SK-N-SH (cell line): ENCODE results near the gene NANOS3. TPM values are rescaled to one million over a fixed set of nuclear protein-coding genes. Genes with fewer than 3 reads are reported as not detected.

Experiments
- CTCF ChIA-PET: fragments of 300-600, 350-600 bp; formaldehyde crosslinking; extraction: SDS; loops from one replicate; lab custom pipeline; 2021; lab: Yijun Ruan, JAX
- POLR2A ChIA-PET: fragments of 350-600 bp; sonication (Branson Sonifier 250); formaldehyde crosslinking; extraction: SDS; loops from one replicate; lab custom pipeline; 2020; ENCODE audit warnings: antibody characterized with exemption, inconsistent platforms; lab: Yijun Ruan, JAX
- DNase-seq: peaks from one replicate; pipeline ENCODE4 v3.0.0; 2012
- H2AFZ ChIP-seq: fragments of 200-600 bp; sonication (generic); 2 replicates; pipeline ENCODE4 v1.8.1; 2016; ENCODE audit warnings: antibody characterized with exemption, mild to moderate bottlenecking, low read depth
- H3F3A ChIP-seq: fragments of 200-600 bp; sonication (generic); replicated peaks from 2 replicates; pipeline ENCODE3; 2016; ENCODE audit warnings: antibody characterized with exemption, mild to moderate bottlenecking; ENCODE audit not compliant: insufficient read depth
- H3K27ac ChIP-seq, 2 experiments: fragments of 200-500 bp in 1 of 2; fragments of 200-600 bp in 1 of 2; sonication (Bioruptor generic) in 1 of 2; sonication (generic), shearing (Covaris generic) in 1 of 2; 2 replicates each; pipeline versions ENCODE4 v1.5.1 to v1.6.1; 2014 to 2016; ENCODE audit warnings: low read depth in 2 of 2, inconsistent platforms in 1 of 2, low read length in 1 of 2, mild to moderate bottlenecking in 1 of 2, mixed read lengths in 1 of 2
- H3K27me3 ChIP-seq: fragments of 200-600 bp; sonication (generic), shearing (Covaris generic); 2 replicates; pipeline ENCODE4 v1.6.1; 2016; ENCODE audit warnings: mixed run types; ENCODE audit not compliant: insufficient read depth
- H3K36me3 ChIP-seq, 2 experiments: fragments of 200-500 bp in 1 of 2; fragments of 200-600 bp in 1 of 2; sonication (Bioruptor generic) in 1 of 2; sonication (generic) in 1 of 2; replicated peaks in 1 of 2; 2 replicates each; pipeline versions ENCODE3 to v1.5.1; 2014 to 2016; ENCODE audit warnings: low read length in 1 of 2, mild to moderate bottlenecking in 1 of 2; ENCODE audit not compliant: insufficient read depth in 2 of 2, control insufficient read depth in 1 of 2
- H3K4me1 ChIP-seq, 2 experiments: fragments of 200-500 bp in 1 of 2; fragments of 200-600 bp in 1 of 2; sonication (Bioruptor generic) in 1 of 2; sonication (generic), shearing (Covaris generic) in 1 of 2; 2 replicates each; pipeline versions ENCODE4 v1.5.1 to v1.6.1; 2014 to 2016; ENCODE audit warnings: low read depth in 1 of 2, low read length in 1 of 2, mixed run types in 1 of 2; ENCODE audit not compliant: insufficient read depth in 2 of 2, control insufficient read depth in 1 of 2
- H3K4me2 ChIP-seq: fragments of 200-600 bp; sonication (generic), shearing (Covaris generic); 2 replicates; pipeline ENCODE4 v1.6.1; 2017; ENCODE audit warnings: mixed run types
- H3K4me3 ChIP-seq, 2 experiments: fragments of 200-500 bp in 1 of 2; fragments of 200-600 bp in 1 of 2; sonication (Bioruptor generic) in 1 of 2; sonication (generic), shearing (Covaris generic) in 1 of 2; 2 replicates each; pipeline versions ENCODE4 v1.5.1 to v1.8.1; 2014 to 2016; ENCODE audit warnings: low read depth in 2 of 2, inconsistent platforms in 1 of 2, low read length in 1 of 2, mild to moderate bottlenecking in 1 of 2, mixed read lengths in 1 of 2, moderate library complexity in 1 of 2
- H3K79me2 ChIP-seq: fragments of 200-600 bp; sonication (generic); 2 replicates; pipeline ENCODE4 v1.8.1; 2017; ENCODE audit warnings: mild to moderate bottlenecking; ENCODE audit not compliant: insufficient read depth
- H3K9ac ChIP-seq: fragments of 200-600 bp; sonication (generic); 2 replicates; pipeline ENCODE4 v1.6.1; 2017; ENCODE audit warnings: mixed run types
- H3K9me2 ChIP-seq: fragments of 200-600 bp; sonication (generic); 2 replicates; pipeline ENCODE4 v1.6.1; 2017; ENCODE audit warnings: mixed run types
- H3K9me3 ChIP-seq: fragments of 200-600 bp; sonication (generic); 2 replicates; pipeline ENCODE4 v1.6.1; 2017; ENCODE audit warnings: mixed run types, mild to moderate bottlenecking, moderate library complexity
- H4K20me1 ChIP-seq: fragments of 200-600 bp; sonication (generic); 2 replicates; pipeline ENCODE4 v1.6.1; 2017; ENCODE audit warnings: mild to moderate bottlenecking, mixed run types; ENCODE audit not compliant: insufficient read depth
- EP300 ChIP-seq, 2 experiments: IDR thresholded peaks; 2 replicates each; pipeline versions ENCODE4 v1.4.0 to v1.6.1; 2012; ENCODE audit warnings: borderline replicate concordance in 1 of 2, low read depth in 1 of 2, low read length in 1 of 2
- FOSL2 ChIP-seq: IDR thresholded peaks from 2 replicates; pipeline ENCODE4 v1.4.0; 2012; ENCODE audit warnings: low read depth, mild to moderate bottlenecking, moderate library complexity, borderline replicate concordance
- FOXJ3 ChIP-seq: sonication (generic); formaldehyde crosslinking; IDR thresholded peaks from 2 replicates; pipeline ENCODE4 v1.5.1; 2020; ENCODE audit warnings: mild to moderate bottlenecking, missing genetic modification reagents
- FOXM1 ChIP-seq: IDR thresholded peaks from 2 replicates; pipeline ENCODE4 v1.4.0; 2012; ENCODE audit warnings: low read depth, mild to moderate bottlenecking
- GABPA ChIP-seq: IDR thresholded peaks from 2 replicates; pipeline ENCODE4 v1.4.0; 2012; ENCODE audit warnings: low read depth, mild to moderate bottlenecking
- GATA2 ChIP-seq: sonication (generic); formaldehyde crosslinking; IDR thresholded peaks from 2 replicates; pipeline ENCODE4 v1.5.0; 2020; ENCODE audit warnings: mild to moderate bottlenecking, missing genetic modification reagents
- JUND ChIP-seq: IDR thresholded peaks from 2 replicates; pipeline ENCODE4 v1.4.0; 2012
- NFIC ChIP-seq: IDR thresholded peaks from 2 replicates; pipeline ENCODE4 v1.4.0; 2012; ENCODE audit warnings: borderline replicate concordance
- POLR2AphosphoS5 ChIP-seq: IDR thresholded peaks from 2 replicates; pipeline ENCODE4 v1.6.1; 2012; ENCODE audit warnings: low read depth, low read length
- RAD21 ChIP-seq: IDR thresholded peaks from 2 replicates; pipeline ENCODE4 v1.6.1; 2012; ENCODE audit warnings: mild to moderate bottlenecking, low read length
- RFX5 ChIP-seq: IDR thresholded peaks from 2 replicates; pipeline ENCODE4 v1.6.1; 2012; ENCODE audit warnings: mild to moderate bottlenecking, improper control_type of control experiment, low read length
- SIN3A ChIP-seq: IDR thresholded peaks from 2 replicates; pipeline ENCODE4 v1.6.1; 2012; ENCODE audit warnings: low read depth, mild to moderate bottlenecking, low read length, moderate library complexity, borderline replicate concordance
- TAF1 ChIP-seq: IDR thresholded peaks from 2 replicates; pipeline ENCODE4 v1.6.1; 2012; ENCODE audit warnings: low read depth, mild to moderate bottlenecking, low read length, moderate library complexity, borderline replicate concordance
- TCF12 ChIP-seq: IDR thresholded peaks from 2 replicates; pipeline ENCODE4 v1.4.0; 2012
- WGBS: methylation state at CpG from one replicate; pipeline ENCODE4 v1.1.6; 2017; ENCODE audit warnings: low lambda C conversion rate; 5-methylcytosine and 5-hydroxymethylcytosine counted together
- polyA plus RNA-seq, 3 experiments: library from polyadenylated mRNA; depleted of rRNA; stranded (reverse); fragments of >200 nt; gene quantifications; 2 replicates each; pipeline ENCODE4 v1.2.3, GENCODE V29; 2012
- TF ChIP-seq, protein P1 (sequence below): fragments of 200-600 bp; sonication (generic); IDR thresholded peaks from 2 replicates; pipeline ENCODE4 v1.6.1; 2017; ENCODE audit warnings: antibody characterized with exemption, mild to moderate bottlenecking, moderate library complexity
- TF ChIP-seq, protein P2 (sequence below): IDR thresholded peaks from 2 replicates; pipeline ENCODE4 v1.6.1; 2012; ENCODE audit warnings: mild to moderate bottlenecking, low read depth, low read length, moderate library complexity
- TF ChIP-seq, protein P3 (sequence below): fragments of 150-350 bp; IDR thresholded peaks from 2 replicates; pipeline ENCODE4 v1.6.1; 2017; ENCODE audit warnings: antibody characterized with exemption, low read length, low read depth, borderline replicate concordance

Gene NANOS3
- polyA plus RNA-seq, 1 of the 3 experiments (the other 2 are of a cell fraction), result 0.53 TPM

DNA sequence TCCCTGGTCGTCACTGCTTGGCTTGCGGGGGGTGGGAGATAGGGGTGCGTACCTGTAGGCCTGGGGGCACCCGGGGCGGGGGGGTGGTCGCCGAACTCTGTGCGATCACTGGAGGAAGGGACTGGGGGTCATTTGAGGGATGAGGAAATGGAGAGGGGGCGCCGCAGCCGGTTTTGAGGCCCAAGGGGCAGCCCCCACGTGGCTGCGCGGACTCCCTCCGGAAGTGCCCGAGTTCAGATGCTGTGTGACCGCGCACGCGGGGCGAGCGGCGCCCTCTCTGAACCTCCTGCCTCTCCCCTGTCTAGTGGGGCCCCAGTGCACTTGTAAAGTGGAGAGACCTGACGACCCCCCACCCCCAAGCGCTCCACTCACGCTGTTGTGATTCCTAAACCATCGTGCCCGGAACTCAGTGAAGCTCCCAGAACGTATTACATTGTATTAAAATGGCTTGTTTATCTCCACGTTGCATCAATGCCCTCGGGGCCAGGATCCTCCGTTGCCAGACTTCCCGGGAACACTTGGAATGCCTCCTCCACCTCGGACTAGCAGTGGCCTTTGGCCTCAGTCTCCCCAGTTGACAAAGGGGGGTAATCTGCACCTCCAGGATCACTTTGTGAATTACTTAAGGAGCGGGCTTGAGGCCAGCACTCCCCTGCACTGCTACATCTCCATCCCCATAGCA lies 3.0 kb upstream of the NANOS3 start:
- H3K9me2 ChIP-seq, result no peaks in the 10 kb centered on the region
- H3F3A ChIP-seq, result peaks cover 9% of the 10 kb centered on the region
- TF ChIP-seq EP300 (IDR thresholded peaks at IDR 0.05; ENCODE audit: borderline replicate concordance in 1 of 2, low read depth in 1 of 2, low read length in 1 of 2) (no peak), GABPA (no peak), FOXJ3 (no peak), TAF1 (no peak)
- no peak overlapping the region for H3K9ac ChIP-seq
- ChIA-PET CTCF (interaction anchor here (1.4 to 13.8 kb wide), 3 partner anchors 8 to 197 kb away, joined by 3 to 146 read pairs (median 12); partner anchors contain the start of gene MISP3), POLR2A (no interaction called here)
- H3K27ac ChIP-seq, result no peak overlapping the region; a peak in 1 of 4 replicates
- DNase-seq, result peak; percentile 49
- no peaks in the 10 kb centered on the region for H3K27me3 ChIP-seq
- 82% methylated on average over 29 of the region's 35 CpGs for WGBS
- no peaks in the 10 kb centered on the region for H3K36me3 ChIP-seq
- H4K20me1 ChIP-seq, result no peaks in the 10 kb centered on the region
- peaks cover 0 to 11% of the 10 kb centered on the region in 2 experiments; a peak in 1 of 4 replicates for H3K4me1 ChIP-seq
- H3K4me3 ChIP-seq, result no peak overlapping the region
- no peak overlapping the region for H3K4me2 ChIP-seq
- H2AFZ ChIP-seq, result no peak overlapping the region
- H3K79me2 ChIP-seq, result no peaks in the 10 kb centered on the region
- H3K9me3 ChIP-seq, result no peaks in the 10 kb centered on the region

DNA sequence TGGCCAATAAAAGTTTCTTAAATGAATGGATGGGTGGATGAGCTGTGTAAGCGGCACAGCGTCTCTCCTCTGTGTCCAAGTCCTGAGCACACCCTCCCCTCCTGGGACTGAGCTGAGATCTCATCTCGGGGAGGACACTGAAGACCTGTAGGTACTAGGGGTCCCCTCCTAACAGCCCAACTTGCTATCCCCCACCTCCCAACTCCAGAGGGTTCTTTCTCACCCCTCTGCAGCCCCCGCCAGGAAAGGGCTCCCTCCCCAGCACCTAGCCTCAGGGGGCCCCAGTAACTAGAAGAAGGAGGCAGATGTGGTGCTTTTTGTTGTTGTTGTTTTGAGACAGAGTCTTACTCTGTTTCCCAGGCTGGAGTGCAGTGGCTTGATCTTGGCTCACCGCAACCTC lies 1.1 kb upstream of the NANOS3 start:
- Histone ChIP-seq H3K36me3 (no peaks in the 10 kb centered on the region), H3K4me3 (no peak overlapping the region), H3K9me3 (no peaks in the 10 kb centered on the region), H3K4me1 (peaks cover 6 to 17% of the 10 kb centered on the region in 2 experiments; a peak in 3 of 4 replicates), H4K20me1 (no peaks in the 10 kb centered on the region), H3K9me2 (no peaks in the 10 kb centered on the region), H3K27me3 (no peaks in the 10 kb centered on the region), H3K27ac (no peak overlapping the region), H3K79me2 (no peaks in the 10 kb centered on the region), H3K9ac (no peak overlapping the region), H3K4me2 (no peak overlapping the region), H3F3A (peaks cover 9% of the 10 kb centered on the region), H2AFZ (no peak overlapping the region)
- CTCF ChIA-PET, result interaction anchor here (1.5 to 13.8 kb wide), 4 partner anchors 184 to 261 kb away, joined by 3 to 146 read pairs (median 22); partner anchors contain the start of genes ASF1B and MISP3
- DNase-seq, result peak; percentile 18
- 96% methylated on average over 3 of the region's 5 CpGs for WGBS
- POLR2A ChIA-PET, result interaction anchor here (1.0 to 1.5 kb wide), 2 partner anchors 128 to 198 kb away, joined by 3 to 6 read pairs; a partner anchor contains a TSS
- no peak for TF ChIP-seq POLR2AphosphoS5
- TF ChIP-seq JUND, result no peak
- TF ChIP-seq, protein P1, sequence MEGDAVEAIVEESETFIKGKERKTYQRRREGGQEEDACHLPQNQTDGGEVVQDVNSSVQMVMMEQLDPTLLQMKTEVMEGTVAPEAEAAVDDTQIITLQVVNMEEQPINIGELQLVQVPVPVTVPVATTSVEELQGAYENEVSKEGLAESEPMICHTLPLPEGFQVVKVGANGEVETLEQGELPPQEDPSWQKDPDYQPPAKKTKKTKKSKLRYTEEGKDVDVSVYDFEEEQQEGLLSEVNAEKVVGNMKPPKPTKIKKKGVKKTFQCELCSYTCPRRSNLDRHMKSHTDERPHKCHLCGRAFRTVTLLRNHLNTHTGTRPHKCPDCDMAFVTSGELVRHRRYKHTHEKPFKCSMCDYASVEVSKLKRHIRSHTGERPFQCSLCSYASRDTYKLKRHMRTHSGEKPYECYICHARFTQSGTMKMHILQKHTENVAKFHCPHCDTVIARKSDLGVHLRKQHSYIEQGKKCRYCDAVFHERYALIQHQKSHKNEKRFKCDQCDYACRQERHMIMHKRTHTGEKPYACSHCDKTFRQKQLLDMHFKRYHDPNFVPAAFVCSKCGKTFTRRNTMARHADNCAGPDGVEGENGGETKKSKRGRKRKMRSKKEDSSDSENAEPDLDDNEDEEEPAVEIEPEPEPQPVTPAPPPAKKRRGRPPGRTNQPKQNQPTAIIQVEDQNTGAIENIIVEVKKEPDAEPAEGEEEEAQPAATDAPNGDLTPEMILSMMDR, result no peak
- no peak for TF ChIP-seq FOXM1
- no peak for TF ChIP-seq TAF1
- TF ChIP-seq RAD21, result no peak
- TF ChIP-seq GATA2 (CRISPR knock-in tag), result no peak
- TF ChIP-seq TCF12, result no peak
- TF ChIP-seq FOSL2, result no peak
- TF ChIP-seq RFX5, result no peak
- TF ChIP-seq NFIC, result no peak
- TF ChIP-seq, protein P2, sequence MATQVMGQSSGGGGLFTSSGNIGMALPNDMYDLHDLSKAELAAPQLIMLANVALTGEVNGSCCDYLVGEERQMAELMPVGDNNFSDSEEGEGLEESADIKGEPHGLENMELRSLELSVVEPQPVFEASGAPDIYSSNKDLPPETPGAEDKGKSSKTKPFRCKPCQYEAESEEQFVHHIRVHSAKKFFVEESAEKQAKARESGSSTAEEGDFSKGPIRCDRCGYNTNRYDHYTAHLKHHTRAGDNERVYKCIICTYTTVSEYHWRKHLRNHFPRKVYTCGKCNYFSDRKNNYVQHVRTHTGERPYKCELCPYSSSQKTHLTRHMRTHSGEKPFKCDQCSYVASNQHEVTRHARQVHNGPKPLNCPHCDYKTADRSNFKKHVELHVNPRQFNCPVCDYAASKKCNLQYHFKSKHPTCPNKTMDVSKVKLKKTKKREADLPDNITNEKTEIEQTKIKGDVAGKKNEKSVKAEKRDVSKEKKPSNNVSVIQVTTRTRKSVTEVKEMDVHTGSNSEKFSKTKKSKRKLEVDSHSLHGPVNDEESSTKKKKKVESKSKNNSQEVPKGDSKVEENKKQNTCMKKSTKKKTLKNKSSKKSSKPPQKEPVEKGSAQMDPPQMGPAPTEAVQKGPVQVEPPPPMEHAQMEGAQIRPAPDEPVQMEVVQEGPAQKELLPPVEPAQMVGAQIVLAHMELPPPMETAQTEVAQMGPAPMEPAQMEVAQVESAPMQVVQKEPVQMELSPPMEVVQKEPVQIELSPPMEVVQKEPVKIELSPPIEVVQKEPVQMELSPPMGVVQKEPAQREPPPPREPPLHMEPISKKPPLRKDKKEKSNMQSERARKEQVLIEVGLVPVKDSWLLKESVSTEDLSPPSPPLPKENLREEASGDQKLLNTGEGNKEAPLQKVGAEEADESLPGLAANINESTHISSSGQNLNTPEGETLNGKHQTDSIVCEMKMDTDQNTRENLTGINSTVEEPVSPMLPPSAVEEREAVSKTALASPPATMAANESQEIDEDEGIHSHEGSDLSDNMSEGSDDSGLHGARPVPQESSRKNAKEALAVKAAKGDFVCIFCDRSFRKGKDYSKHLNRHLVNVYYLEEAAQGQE, result no peak
- TF ChIP-seq, protein P3, sequence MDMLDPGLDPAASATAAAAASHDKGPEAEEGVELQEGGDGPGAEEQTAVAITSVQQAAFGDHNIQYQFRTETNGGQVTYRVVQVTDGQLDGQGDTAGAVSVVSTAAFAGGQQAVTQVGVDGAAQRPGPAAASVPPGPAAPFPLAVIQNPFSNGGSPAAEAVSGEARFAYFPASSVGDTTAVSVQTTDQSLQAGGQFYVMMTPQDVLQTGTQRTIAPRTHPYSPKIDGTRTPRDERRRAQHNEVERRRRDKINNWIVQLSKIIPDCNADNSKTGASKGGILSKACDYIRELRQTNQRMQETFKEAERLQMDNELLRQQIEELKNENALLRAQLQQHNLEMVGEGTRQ, result no peak
- no peak for TF ChIP-seq SIN3A
- TF ChIP-seq, all 33 proteins: peak for 0
